ENCODE data around the gene IMPG2. TPM values are rescaled to one million over a fixed set of nuclear protein-coding genes. Genes with fewer than 3 reads are reported as not detected.

IMPG2 gene
- total RNA-seq, 2 experiments from 2014 or later: 0.03 TPM; not detected in 1

DNA sequence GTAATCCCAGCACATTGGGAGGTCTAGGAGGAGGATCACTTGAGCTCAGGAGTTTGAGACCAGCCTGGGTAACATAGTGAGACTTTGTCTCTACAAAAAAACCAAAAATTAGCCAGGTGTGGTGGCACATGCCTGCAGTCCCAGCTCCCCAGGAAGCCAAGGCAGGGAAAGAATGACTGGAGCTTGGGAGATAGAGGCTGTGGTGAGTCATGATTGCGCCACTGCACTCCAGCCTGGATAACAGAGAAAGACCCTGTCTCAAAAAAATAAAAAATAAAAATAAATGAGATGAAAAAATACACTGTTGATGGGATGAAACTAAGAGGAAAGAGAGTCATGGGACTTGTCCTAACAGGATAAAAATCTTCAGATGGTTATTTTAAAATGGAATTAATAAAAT is 137.6 kb downstream of the IMPG2 start:
- Histone ChIP-seq H3K79me2 (ENCODE audit: insufficient read depth, low read depth, low read length) (no peaks in the 10 kb centered on the region), H3K4me1 (ENCODE audit: insufficient read depth, low read length, poor library complexity, severe bottlenecking) (no peaks in the 10 kb centered on the region), H3K27ac (ENCODE audit: low read depth, low read length, poor library complexity, severe bottlenecking) (no peak overlapping the region), H3K9me2 (ENCODE audit: insufficient read depth, low read length) (no peaks in the 10 kb centered on the region), H3K4me2 (ENCODE audit: low read length) (no peak overlapping the region), H2AFZ (ENCODE audit: low read length) (no peak overlapping the region), H3K4me3 (ENCODE audit: low read depth, low read length, poor library complexity, severe bottlenecking) (no peak overlapping the region), H4K20me1 (ENCODE audit: insufficient read depth, low read length) (no peaks in the 10 kb centered on the region), H3K36me3 (ENCODE audit: insufficient read depth, low read length) (no peaks in the 10 kb centered on the region), H3K9me3 (ENCODE audit: low read length) (no peaks in the 10 kb centered on the region)
- ChIA-PET CTCF (ENCODE audit: unreplicated experiment) (no interaction called here), POLR2A (no interaction called here)
- no peak for TF ChIP-seq EZH2phosphoT487 (IDR thresholded peaks at IDR 0.05; ENCODE audit: borderline replicate concordance, low read depth, low read length)
- TF ChIP-seq, protein P1, sequence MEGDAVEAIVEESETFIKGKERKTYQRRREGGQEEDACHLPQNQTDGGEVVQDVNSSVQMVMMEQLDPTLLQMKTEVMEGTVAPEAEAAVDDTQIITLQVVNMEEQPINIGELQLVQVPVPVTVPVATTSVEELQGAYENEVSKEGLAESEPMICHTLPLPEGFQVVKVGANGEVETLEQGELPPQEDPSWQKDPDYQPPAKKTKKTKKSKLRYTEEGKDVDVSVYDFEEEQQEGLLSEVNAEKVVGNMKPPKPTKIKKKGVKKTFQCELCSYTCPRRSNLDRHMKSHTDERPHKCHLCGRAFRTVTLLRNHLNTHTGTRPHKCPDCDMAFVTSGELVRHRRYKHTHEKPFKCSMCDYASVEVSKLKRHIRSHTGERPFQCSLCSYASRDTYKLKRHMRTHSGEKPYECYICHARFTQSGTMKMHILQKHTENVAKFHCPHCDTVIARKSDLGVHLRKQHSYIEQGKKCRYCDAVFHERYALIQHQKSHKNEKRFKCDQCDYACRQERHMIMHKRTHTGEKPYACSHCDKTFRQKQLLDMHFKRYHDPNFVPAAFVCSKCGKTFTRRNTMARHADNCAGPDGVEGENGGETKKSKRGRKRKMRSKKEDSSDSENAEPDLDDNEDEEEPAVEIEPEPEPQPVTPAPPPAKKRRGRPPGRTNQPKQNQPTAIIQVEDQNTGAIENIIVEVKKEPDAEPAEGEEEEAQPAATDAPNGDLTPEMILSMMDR (conservative IDR thresholded peaks at IDR 0.05; ENCODE audit: low read length): no peak
- DNase-seq (ENCODE audit: low spot score): no peak
- intact Hi-C loops (cut with micrococcal nuclease; ENCODE audit: unreplicated experiment): no loop called here
- no TSS peak for BruUV-seq (replicated peaks)

DNA sequence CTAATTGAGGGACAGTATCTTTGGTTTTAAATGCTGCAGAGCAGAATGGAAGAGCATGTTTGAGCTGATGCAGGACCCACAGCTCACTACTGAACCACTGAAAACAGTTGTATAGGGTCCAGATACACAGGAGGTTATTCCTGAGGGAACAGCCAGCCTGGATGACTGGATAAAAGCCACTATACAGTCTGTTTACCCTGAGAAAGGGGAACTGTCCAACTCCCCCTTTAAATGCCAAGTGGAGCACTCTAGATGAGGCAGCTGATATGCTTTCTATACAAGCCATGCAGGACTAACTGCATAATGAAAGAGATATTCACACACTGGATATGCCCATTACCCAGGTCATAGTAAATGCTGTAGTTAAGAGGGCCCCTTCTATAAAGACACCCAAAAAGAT is 138.6 kb downstream of the IMPG2 start:
- Histone ChIP-seq H3K4me2 (ENCODE audit: low read length) (no peak overlapping the region), H3K9me3 (ENCODE audit: low read length) (no peaks in the 10 kb centered on the region), H2AFZ (ENCODE audit: low read length) (no peak overlapping the region), H3K79me2 (ENCODE audit: insufficient read depth, low read depth, low read length) (no peaks in the 10 kb centered on the region), H3K36me3 (ENCODE audit: insufficient read depth, low read length) (no peaks in the 10 kb centered on the region), H3K27ac (ENCODE audit: low read depth, low read length, poor library complexity, severe bottlenecking) (no peak overlapping the region), H3K4me3 (ENCODE audit: low read depth, low read length, poor library complexity, severe bottlenecking) (no peak overlapping the region), H3K9me2 (ENCODE audit: insufficient read depth, low read length) (no peaks in the 10 kb centered on the region), H3K4me1 (ENCODE audit: insufficient read depth, low read length, poor library complexity, severe bottlenecking) (no peaks in the 10 kb centered on the region), H4K20me1 (ENCODE audit: insufficient read depth, low read length) (no peaks in the 10 kb centered on the region)
- no peak for TF ChIP-seq EZH2phosphoT487 (IDR thresholded peaks at IDR 0.05; ENCODE audit: borderline replicate concordance, low read depth, low read length)
- TF ChIP-seq, protein P1 (conservative IDR thresholded peaks at IDR 0.05; ENCODE audit: low read length): no peak
- ChIA-PET CTCF (ENCODE audit: unreplicated experiment) (no interaction called here), POLR2A (interaction anchor here (1.1 kb wide), 1 partner anchor 14 kb away, joined by 3 read pairs; no protein-coding TSS in a partner anchor)
- no peak for DNase-seq (ENCODE audit: low spot score)
- intact Hi-C loops (cut with micrococcal nuclease; ENCODE audit: unreplicated experiment): no loop called here
- no TSS peak for BruUV-seq (replicated peaks)

DNA sequence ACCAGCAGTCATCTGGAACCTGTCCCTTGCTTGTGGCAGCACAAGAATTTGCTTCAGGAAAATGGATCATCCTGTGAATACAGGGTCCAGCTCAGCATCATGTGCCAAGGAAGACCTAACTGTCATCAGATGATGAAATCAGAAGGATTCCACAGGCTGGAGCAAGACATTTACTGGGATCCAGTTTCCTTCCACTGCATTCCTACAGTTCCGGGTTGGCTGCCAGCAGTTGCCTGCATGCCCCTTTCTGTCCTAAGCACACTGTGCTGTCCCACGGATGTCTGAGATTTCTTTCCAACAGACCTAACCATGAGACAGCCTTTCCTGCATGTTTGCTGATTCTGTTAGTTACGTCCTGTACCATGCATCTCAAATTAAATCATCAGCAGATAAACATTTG is 140.7 kb downstream of the IMPG2 start:
- H3K79me2 ChIP-seq (ENCODE audit: insufficient read depth, low read depth, low read length): no peaks in the 10 kb centered on the region
- no TSS peak for BruUV-seq (replicated peaks)
- intact Hi-C loops (cut with micrococcal nuclease; ENCODE audit: unreplicated experiment): no loop called here
- DNase-seq (ENCODE audit: low spot score): no peak
- H3K9me2 ChIP-seq (ENCODE audit: insufficient read depth, low read length): no peaks in the 10 kb centered on the region
- CTCF ChIA-PET (ENCODE audit: unreplicated experiment): no interaction called here
- no peaks in the 10 kb centered on the region for H4K20me1 ChIP-seq (ENCODE audit: insufficient read depth, low read length)
- no peak overlapping the region for H3K4me2 ChIP-seq (ENCODE audit: low read length)
- H3K4me1 ChIP-seq (ENCODE audit: insufficient read depth, low read length, poor library complexity, severe bottlenecking): no peaks in the 10 kb centered on the region
- POLR2A ChIA-PET: interaction anchor here (0.6 to 0.9 kb wide), 3 partner anchors 9 to 11 kb away, joined by 3 to 4 read pairs (median 3); no protein-coding TSS in a partner anchor
- no peak for TF ChIP-seq EZH2phosphoT487 (IDR thresholded peaks at IDR 0.05; ENCODE audit: borderline replicate concordance, low read depth, low read length)
- TF ChIP-seq, protein P1 (conservative IDR thresholded peaks at IDR 0.05; ENCODE audit: low read length): no peak
- no peak overlapping the region for H2AFZ ChIP-seq (ENCODE audit: low read length)
- no peaks in the 10 kb centered on the region for H3K36me3 ChIP-seq (ENCODE audit: insufficient read depth, low read length)
- H3K9me3 ChIP-seq (ENCODE audit: low read length): no peaks in the 10 kb centered on the region
- H3K4me3 ChIP-seq (ENCODE audit: low read depth, low read length, poor library complexity, severe bottlenecking): no peak overlapping the region
- H3K27ac ChIP-seq (ENCODE audit: low read depth, low read length, poor library complexity, severe bottlenecking): no peak overlapping the region

All from OCI-LY7 (cell line).